Activated naive CD8-positive, alpha-beta T cell (primary cell): Measurements from ENCODE around the gene SLC44A5.
"Not testable (repeated sequence)": the region's sequence is repeated elsewhere in the genome, so short reads cannot be mapped to it uniquely, and the experiment has no call there.

Experiments
- H3K27ac Mint-ChIP-seq: one replicate; pipeline ENCODE4 v1.8.0; 2021; ENCODE audit warnings: mixed read lengths
- H3K27me3 Mint-ChIP-seq: one replicate; pipeline ENCODE4 v1.8.0; 2021; ENCODE audit warnings: mixed read lengths
- H3K36me3 Mint-ChIP-seq: one replicate; pipeline ENCODE4 v1.8.0; 2021; ENCODE audit warnings: mixed read lengths
- H3K4me1 Mint-ChIP-seq: one replicate; pipeline ENCODE4 v1.8.0; 2021; ENCODE audit warnings: low read depth, mixed read lengths
- H3K4me3 Mint-ChIP-seq: one replicate; pipeline ENCODE4 v1.8.0; 2021; ENCODE audit warnings: mild to moderate bottlenecking, mixed read lengths
- H3K9me3 Mint-ChIP-seq: one replicate; pipeline ENCODE4 v1.8.0; 2021; ENCODE audit warnings: low read depth, mixed read lengths

Gene SLC44A5

GRCh38 chr1:75354267-75354666, 256.6 kb downstream of the SLC44A5 start:
- not testable (repeated sequence) for H3K4me3 Mint-ChIP-seq, H3K36me3 Mint-ChIP-seq, H3K9me3 Mint-ChIP-seq, H3K27me3 Mint-ChIP-seq, H3K27ac Mint-ChIP-seq, H3K4me1 Mint-ChIP-seq

DNA sequence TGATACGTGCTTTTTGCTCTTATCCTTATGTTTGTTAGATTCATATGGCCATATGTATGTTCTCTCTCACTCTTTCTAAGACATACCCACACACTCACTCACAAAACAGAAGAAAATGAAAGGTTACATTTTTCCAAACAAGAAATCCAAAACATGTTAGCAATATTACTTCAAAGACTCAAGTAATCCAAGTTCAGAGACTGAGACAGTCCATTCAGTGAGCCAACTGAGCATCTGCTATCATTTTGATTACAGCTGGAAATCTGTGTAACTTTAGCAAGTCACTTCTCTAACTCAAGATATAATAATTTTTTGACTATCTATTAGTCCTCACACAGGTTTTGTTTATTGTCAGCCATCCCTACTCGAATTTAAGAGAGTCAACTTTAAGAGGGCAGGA, 257.9 kb downstream of the SLC44A5 start:
- Mint-ChIP-seq H3K4me1 (no peaks in the 10 kb centered on the region), H3K36me3 (no peaks in the 10 kb centered on the region), H3K27me3 (no peaks in the 10 kb centered on the region), H3K9me3 (no peaks in the 10 kb centered on the region), H3K4me3 (no peak overlapping the region), H3K27ac (no peak overlapping the region)

DNA sequence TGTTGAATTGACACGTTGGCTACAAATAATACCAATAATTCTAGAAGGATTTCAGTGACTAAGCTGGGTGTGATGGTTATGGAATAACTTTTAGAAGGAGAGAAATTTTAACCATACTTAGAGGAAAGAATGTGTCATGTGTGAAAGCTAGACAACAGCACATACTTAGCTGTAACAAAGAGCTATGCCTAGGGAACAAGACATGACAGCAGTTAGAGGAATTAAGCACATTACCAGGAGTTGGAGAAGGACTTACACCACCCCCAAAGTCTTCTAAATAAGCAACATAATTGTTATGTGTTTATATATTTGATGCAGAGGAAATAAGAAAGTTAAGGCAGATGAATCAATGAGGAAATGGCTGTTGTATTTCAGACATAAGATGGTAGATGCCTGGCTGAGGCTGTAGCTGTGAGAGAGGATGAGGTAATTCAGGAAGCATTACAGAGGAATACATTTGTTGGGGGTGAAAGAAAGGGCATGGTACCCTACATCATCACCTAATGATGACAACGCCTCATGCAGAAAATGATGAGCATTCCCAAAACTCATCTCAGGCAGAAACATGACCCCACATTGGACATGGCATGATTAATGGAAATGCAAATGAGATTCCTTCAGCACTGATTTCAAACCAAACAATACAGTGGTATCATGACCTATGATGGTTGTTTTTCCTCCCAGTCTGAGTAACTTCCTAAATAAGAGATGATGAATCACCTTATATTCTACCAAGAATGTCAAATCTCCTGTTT, 265.2 kb downstream of the SLC44A5 start:
- no peaks in the 10 kb centered on the region for H3K36me3 Mint-ChIP-seq
- peaks cover 3% of the 10 kb centered on the region for H3K9me3 Mint-ChIP-seq
- no peak overlapping the region for H3K27ac Mint-ChIP-seq
- H3K4me3 Mint-ChIP-seq: no peak overlapping the region
- H3K27me3 Mint-ChIP-seq: peaks cover 1% of the 10 kb centered on the region
- H3K4me1 Mint-ChIP-seq: no peaks in the 10 kb centered on the region

GRCh38 chr1:75342786-75343185, 268.1 kb downstream of the SLC44A5 start:
- Mint-ChIP-seq H3K36me3 (no peaks in the 10 kb centered on the region), H3K9me3 (peaks cover 3% of the 10 kb centered on the region), H3K4me3 (no peak overlapping the region), H3K4me1 (no peaks in the 10 kb centered on the region), H3K27me3 (peaks cover 1% of the 10 kb centered on the region), H3K27ac (no peak overlapping the region)

- Mint-ChIP-seq H3K9me3 (no peaks in the 10 kb centered on the region), H3K27ac (no peak overlapping the region), H3K4me3 (no peak overlapping the region), H3K4me1 (no peaks in the 10 kb centered on the region), H3K36me3 (no peaks in the 10 kb centered on the region), H3K27me3 (peaks cover 1% of the 10 kb centered on the region)
Measured at GRCh38 chr1:75341537-75341936, 269.4 kb downstream of the SLC44A5 start.

DNA sequence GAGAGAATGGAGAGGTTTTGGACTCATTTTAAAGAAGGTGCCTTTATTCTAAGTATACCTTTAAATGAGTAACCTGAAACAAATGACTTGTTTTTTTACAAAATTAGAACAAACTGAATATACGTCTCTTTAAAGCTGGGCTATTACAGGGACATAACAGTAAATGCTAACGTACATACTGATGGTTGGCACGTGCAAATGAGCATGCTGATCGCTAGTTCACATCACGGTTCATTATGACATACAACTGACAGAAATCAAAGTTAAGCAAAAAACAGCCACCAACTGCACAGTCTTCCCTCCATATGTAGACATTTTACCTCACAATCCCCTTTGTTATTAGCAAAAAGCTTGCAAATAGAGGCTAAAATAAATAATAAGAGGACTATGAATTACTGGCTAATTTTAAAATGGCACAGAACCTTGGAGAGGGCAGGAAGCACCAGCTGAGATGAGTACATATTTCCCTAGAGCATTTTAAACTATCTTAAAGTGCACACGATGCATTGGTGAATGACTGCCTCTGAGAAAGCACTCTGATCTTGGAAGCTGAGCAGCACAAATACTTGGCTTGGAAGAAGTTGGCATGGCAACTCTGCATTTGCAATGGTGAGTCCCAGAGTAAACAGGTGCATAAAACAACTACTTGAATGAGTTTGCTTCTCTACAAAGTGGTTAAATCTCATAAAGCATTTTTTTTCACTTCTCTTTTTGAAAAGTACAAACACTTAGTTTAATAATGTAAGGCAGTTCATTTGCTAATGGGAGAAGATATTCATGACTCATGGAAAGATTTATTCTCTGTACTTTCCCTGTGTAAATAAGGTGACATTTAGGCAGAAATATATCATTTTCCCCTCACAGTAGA, 272.1 kb downstream of the SLC44A5 start:
- H3K4me1 Mint-ChIP-seq: no peaks in the 10 kb centered on the region
- H3K9me3 Mint-ChIP-seq: no peaks in the 10 kb centered on the region
- no peak overlapping the region for H3K27ac Mint-ChIP-seq
- H3K27me3 Mint-ChIP-seq: peaks cover 3% of the 10 kb centered on the region
- no peaks in the 10 kb centered on the region for H3K36me3 Mint-ChIP-seq
- H3K4me3 Mint-ChIP-seq: no peak overlapping the region

DNA sequence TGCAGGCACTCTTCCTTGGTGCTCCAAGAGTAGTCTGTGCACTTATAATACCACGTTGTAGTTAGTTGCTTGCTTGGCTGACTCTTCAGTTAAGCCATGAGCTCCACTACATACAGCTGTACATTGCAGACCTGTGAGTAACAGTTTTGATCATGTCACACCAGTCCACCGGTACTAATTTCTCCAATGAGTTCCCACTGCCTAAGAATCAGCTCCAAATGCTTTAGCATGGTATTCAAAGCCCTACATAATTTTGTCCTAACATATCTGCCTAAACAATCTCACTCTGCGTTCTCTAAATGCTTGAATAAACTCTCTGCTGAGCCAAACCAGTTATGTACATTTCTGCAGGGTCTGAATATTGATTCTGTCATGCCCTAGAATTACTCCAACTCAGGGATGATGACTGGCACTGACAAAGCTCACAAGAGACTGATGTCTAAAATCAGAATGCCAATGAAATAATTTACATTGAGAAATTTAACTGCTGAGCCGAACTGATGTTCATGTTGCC, 276.0 kb downstream of the SLC44A5 start:
- H3K4me3 Mint-ChIP-seq: no peak overlapping the region
- H3K27me3 Mint-ChIP-seq: peaks cover 1% of the 10 kb centered on the region
- no peaks in the 10 kb centered on the region for H3K4me1 Mint-ChIP-seq
- no peaks in the 10 kb centered on the region for H3K36me3 Mint-ChIP-seq
- no peaks in the 10 kb centered on the region for H3K9me3 Mint-ChIP-seq
- H3K27ac Mint-ChIP-seq: no peak overlapping the region

- Mint-ChIP-seq H3K36me3 (no peaks in the 10 kb centered on the region), H3K4me3 (no peak overlapping the region), H3K9me3 (no peaks in the 10 kb centered on the region), H3K27ac (no peak overlapping the region), H3K4me1 (no peaks in the 10 kb centered on the region), H3K27me3 (peaks cover 2% of the 10 kb centered on the region)
Measured at GRCh38 chr1:75330624-75331023, 280.3 kb downstream of the SLC44A5 start.

GRCh38 chr1:75328691-75329090, 282.2 kb downstream of the SLC44A5 start:
- H3K9me3 Mint-ChIP-seq: no peaks in the 10 kb centered on the region
- H3K27me3 Mint-ChIP-seq: peaks cover 2% of the 10 kb centered on the region
- H3K27ac Mint-ChIP-seq: no peak overlapping the region
- H3K4me1 Mint-ChIP-seq: no peaks in the 10 kb centered on the region
- no peak overlapping the region for H3K4me3 Mint-ChIP-seq
- H3K36me3 Mint-ChIP-seq: no peaks in the 10 kb centered on the region

- no peaks in the 10 kb centered on the region for H3K9me3 Mint-ChIP-seq
- no peak overlapping the region for H3K27ac Mint-ChIP-seq
- H3K36me3 Mint-ChIP-seq: no peaks in the 10 kb centered on the region
- no peaks in the 10 kb centered on the region for H3K4me1 Mint-ChIP-seq
- H3K27me3 Mint-ChIP-seq: peaks cover 2% of the 10 kb centered on the region
- H3K4me3 Mint-ChIP-seq: no peak overlapping the region
Measured at GRCh38 chr1:75327395-75327794, 283.5 kb downstream of the SLC44A5 start.

GRCh38 chr1:75317976-75318375, 292.9 kb downstream of the SLC44A5 start:
- no peaks in the 10 kb centered on the region for H3K27me3 Mint-ChIP-seq
- no peak overlapping the region for H3K27ac Mint-ChIP-seq
- H3K9me3 Mint-ChIP-seq: peaks cover 4% of the 10 kb centered on the region
- no peaks in the 10 kb centered on the region for H3K4me1 Mint-ChIP-seq
- no peaks in the 10 kb centered on the region for H3K36me3 Mint-ChIP-seq
- no peak overlapping the region for H3K4me3 Mint-ChIP-seq

DNA sequence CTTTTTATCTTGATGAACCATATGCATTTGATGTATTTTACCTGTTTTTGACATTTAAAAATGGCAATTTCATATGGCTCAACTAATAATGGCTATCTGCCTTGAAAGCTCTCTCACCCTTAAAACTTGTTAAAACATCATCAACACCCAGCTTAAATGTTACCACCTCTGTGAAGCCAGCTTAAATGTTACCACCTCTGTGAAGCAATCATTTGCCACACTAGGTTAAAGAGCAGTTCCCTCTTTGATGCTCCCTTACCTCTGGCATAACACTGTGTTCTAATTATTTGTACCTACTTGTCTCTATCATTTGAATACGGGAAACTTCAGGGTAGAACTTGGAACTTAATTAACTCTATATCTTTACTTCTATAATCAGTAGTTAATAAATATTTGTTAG, 294.7 kb downstream of the SLC44A5 start:
- Mint-ChIP-seq H3K4me3 (no peak overlapping the region), H3K27me3 (no peaks in the 10 kb centered on the region), H3K9me3 (peaks cover 2% of the 10 kb centered on the region), H3K27ac (no peak overlapping the region), H3K36me3 (no peaks in the 10 kb centered on the region), H3K4me1 (no peaks in the 10 kb centered on the region)

GRCh38 chr1:75312620-75313019, 298.3 kb downstream of the SLC44A5 start:
- H3K36me3 Mint-ChIP-seq: no peaks in the 10 kb centered on the region

GRCh38 chr1:75310067-75310466, 300.8 kb downstream of the SLC44A5 start:
- no peaks in the 10 kb centered on the region for H3K36me3 Mint-ChIP-seq
- H3K9me3 Mint-ChIP-seq: no peaks in the 10 kb centered on the region
- no peak overlapping the region for H3K4me3 Mint-ChIP-seq
- H3K27ac Mint-ChIP-seq: no peak overlapping the region
- H3K4me1 Mint-ChIP-seq: no peaks in the 10 kb centered on the region
- H3K27me3 Mint-ChIP-seq: peaks cover 2% of the 10 kb centered on the region

More at GRCh38 chr1:75312620-75313019, 298.3 kb downstream of the SLC44A5 start:
- no peak overlapping the region for H3K27ac Mint-ChIP-seq
- H3K4me1 Mint-ChIP-seq: no peaks in the 10 kb centered on the region
- no peak overlapping the region for H3K4me3 Mint-ChIP-seq
- H3K27me3 Mint-ChIP-seq: peaks cover 2% of the 10 kb centered on the region
- no peaks in the 10 kb centered on the region for H3K9me3 Mint-ChIP-seq

- Mint-ChIP-seq H3K4me3 (no peak overlapping the region), H3K27ac (no peak overlapping the region), H3K27me3 (peaks cover 2% of the 10 kb centered on the region)
Measured at GRCh38 chr1:75308365-75308764, 302.5 kb downstream of the SLC44A5 start.

More at GRCh38 chr1:75308365-75308764, 302.5 kb downstream of the SLC44A5 start:
- Mint-ChIP-seq H3K4me1 (no peaks in the 10 kb centered on the region), H3K9me3 (no peaks in the 10 kb centered on the region), H3K36me3 (no peaks in the 10 kb centered on the region)
